Nephron progenitor cell (in vitro differentiated cells): Measurements from ENCODE around the gene PTPRN.
"Not testable (repeated sequence)": the region's sequence is repeated elsewhere in the genome, so short reads cannot be mapped to it uniquely, and the experiment has no call there.

ENCODE experiments used
- DNase-seq: peaks from one replicate; pipeline ENCODE4 v3.0.0; 2021
- H3K27ac Mint-ChIP-seq: 2 replicates; pipeline ENCODE4 v1.8.0; 2021; ENCODE audit warnings: mild to moderate bottlenecking, moderate library complexity, mixed read lengths
- H3K27me3 Mint-ChIP-seq: 2 replicates; pipeline ENCODE4 v1.8.0; 2021; ENCODE audit warnings: mild to moderate bottlenecking, low read depth, mixed read lengths; ENCODE audit not compliant: poor library complexity
- H3K36me3 Mint-ChIP-seq: 2 replicates; pipeline ENCODE4 v1.8.0; 2021; ENCODE audit warnings: low read depth, mixed read lengths
- H3K4me1 Mint-ChIP-seq: 2 replicates; pipeline ENCODE4 v1.8.0; 2021; ENCODE audit warnings: mixed read lengths
- H3K4me3 Mint-ChIP-seq: 2 replicates; pipeline ENCODE4 v1.8.0; 2021; ENCODE audit warnings: mild to moderate bottlenecking, moderate library complexity, mixed read lengths
- H3K9me3 Mint-ChIP-seq: 2 replicates; pipeline ENCODE4 v1.8.0; 2021; ENCODE audit warnings: mild to moderate bottlenecking, moderate library complexity, mixed read lengths
- CTCF ChIP-seq: fragments of 200-600 bp; sonication (generic); IDR thresholded peaks from 2 replicates; pipeline ENCODE4 v1.5.0; 2021; ENCODE audit warnings: antibody characterized with exemption

PTPRN gene

GRCh38 chr2:219266232-219266631, 43.0 kb downstream of the PTPRN start:
- no peak for TF ChIP-seq CTCF
- Mint-ChIP-seq H3K9me3 (no peaks in the 10 kb centered on the region), H3K4me3 (no peak overlapping the region), H3K4me1 (no peaks in the 10 kb centered on the region), H3K36me3 (no peaks in the 10 kb centered on the region), H3K27ac (no peak overlapping the region), H3K27me3 (peaks cover 58% of the 10 kb centered on the region)
- no peak for DNase-seq

GRCh38 chr2:219261024-219261855, 48.0 kb downstream of the PTPRN start:
- no peak overlapping the region for H3K4me3 Mint-ChIP-seq
- no peaks in the 10 kb centered on the region for H3K36me3 Mint-ChIP-seq
- no peaks in the 10 kb centered on the region for H3K4me1 Mint-ChIP-seq
- peaks cover 82% of the 10 kb centered on the region for H3K27me3 Mint-ChIP-seq
- no peak for TF ChIP-seq CTCF
- no peak overlapping the region for H3K27ac Mint-ChIP-seq
- DNase-seq = no peak
- no peaks in the 10 kb centered on the region for H3K9me3 Mint-ChIP-seq

DNA sequence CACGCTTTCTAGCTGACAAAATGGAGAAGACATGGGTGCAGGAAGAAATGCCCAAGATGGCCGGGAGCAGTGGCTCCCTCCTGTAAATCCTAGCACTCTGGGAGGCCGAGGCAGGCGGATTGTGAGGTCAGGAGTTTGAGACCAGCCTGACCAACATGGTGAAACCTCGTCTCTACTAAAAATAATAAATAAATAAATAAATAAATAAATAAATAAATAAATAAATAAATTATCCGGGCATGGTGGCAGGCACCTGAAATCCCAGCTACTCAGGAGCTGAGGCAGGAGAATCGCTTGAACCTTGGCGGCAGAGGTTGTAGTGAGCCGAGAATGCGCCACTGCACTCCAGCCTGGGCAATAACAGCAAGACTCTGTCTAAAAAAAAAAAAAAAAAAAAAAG, 50.3 kb downstream of the PTPRN start:
- H3K4me3 Mint-ChIP-seq, H3K36me3 Mint-ChIP-seq: not testable (repeated sequence)

DNA sequence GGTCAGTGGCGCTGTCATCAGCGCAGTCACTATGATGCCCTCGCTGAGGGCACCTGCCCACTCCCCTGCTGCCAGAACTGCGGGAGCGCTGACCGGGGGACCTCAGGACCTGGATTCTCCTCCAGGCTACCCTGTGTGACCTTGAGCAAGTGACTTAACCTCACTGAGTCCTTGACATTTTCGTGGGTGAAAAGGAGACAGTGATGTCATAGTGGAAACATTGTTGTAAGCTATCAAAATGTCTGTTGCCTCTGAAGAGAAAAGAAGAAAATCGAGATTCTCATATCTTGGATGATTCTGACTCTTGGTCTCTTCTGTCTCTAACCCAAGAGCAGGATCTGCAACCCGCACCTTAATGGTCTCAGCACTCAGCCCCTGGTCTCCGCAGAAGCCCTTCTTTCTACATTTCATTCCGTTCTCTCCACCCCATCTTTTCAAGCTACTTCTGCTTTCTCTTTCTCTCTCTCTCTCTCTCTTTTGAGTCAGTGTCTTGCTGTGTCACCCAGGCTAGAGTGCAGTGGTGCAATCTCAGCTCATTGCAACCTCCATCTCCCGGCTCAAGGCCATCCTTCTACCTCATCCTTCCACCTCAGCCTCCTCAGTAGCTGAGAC, 54.5 kb downstream of the PTPRN start:
- no peaks in the 10 kb centered on the region for H3K9me3 Mint-ChIP-seq
- peaks cover 96% of the 10 kb centered on the region for H3K27me3 Mint-ChIP-seq
- peak overlapping the region; percentile 66 for H3K4me3 Mint-ChIP-seq
- no peaks in the 10 kb centered on the region for H3K36me3 Mint-ChIP-seq
- peaks cover 25% of the 10 kb centered on the region for H3K4me1 Mint-ChIP-seq
- no peak for TF ChIP-seq CTCF
- H3K27ac Mint-ChIP-seq = no peak overlapping the region
- no peak for DNase-seq

More for the DNA sequence above, 50.3 kb downstream of the PTPRN start:
- H3K9me3 Mint-ChIP-seq, DNase-seq, H3K4me1 Mint-ChIP-seq, H3K27ac Mint-ChIP-seq: not testable (repeated sequence)
- peaks cover 96% of the 10 kb centered on the region for H3K27me3 Mint-ChIP-seq

DNA sequence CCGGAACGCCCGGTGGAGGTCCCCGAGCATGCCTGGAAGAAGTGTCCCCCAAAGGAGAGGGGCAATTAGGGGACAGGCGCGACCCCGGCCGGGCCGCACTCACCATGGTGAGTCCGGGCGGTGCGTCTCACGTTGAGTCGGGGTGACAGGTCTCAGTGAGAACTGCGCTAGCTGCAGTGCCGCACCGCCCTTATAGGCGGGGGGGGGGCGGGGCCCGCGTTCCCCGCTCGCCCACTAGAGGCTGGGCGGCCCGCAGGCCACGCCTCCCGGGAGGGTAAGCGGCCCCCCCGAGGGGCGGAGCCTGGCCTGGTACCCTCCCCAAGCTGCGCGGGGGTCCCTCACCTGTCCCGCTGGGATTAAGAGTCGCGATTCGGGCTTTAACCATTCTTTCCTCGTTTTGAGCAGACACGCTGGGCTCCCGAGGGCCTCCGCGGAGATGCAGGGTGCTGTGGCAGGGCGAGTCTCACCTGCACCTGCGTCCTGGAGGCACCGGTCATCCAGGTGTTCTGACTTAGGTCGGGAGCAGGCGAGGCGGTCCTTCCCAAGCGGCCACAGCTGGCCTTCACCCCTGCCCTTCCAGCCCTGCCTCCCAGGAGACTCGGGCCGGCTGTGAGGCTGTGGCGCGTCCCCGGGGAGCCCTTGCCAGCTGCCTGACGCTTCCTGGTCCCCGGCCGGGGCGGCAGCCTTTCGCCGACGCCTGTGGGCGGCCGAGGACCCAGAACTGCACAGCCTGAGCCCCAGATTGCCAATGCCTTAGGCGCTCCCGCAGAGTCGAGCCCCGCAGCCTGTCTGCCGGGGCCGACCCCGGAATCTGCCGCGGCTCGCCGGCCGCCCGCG, 55.2 kb downstream of the PTPRN start, which contains the start of gene TUBA4A:
TSS of gene TUBA4A (minus strand) at position 166 of the 837 bp plus-strand sequence. CDS start at position 106, 60 bp downstream.
- H3K4me3 Mint-ChIP-seq = peak within 1 kb of the TSS; percentile 76
- TF ChIP-seq CTCF = no peak
- H3K27ac Mint-ChIP-seq = no peak within 1 kb of the TSS
- no peaks in the 10 kb centered on the region for H3K9me3 Mint-ChIP-seq
- H3K4me1 Mint-ChIP-seq = peaks cover 32% of the 10 kb centered on the region
- no peaks in the 10 kb centered on the region for H3K36me3 Mint-ChIP-seq
- peak; percentile 67 for DNase-seq
- H3K27me3 Mint-ChIP-seq = peaks cover 89% of the 10 kb centered on the region
